Stimulated activated CD4-positive, alpha-beta T cell treated with anti-CD3 and anti-CD28 coated beads, TNF-alpha, amount 100 ng/mL, for 1 hour (primary cell): ENCODE results near the gene GSK3B.

Source experiments
- DNase-seq, 3 donors: peaks; one replicate each; pipeline ENCODE4 v3.0.0-alpha.2; 2020; ENCODE audit warnings: low read depth in 3 of 3, low spot score in 1 of 3

The GSK3B gene

GRCh38 chr3:119884161-119884557 is 210.1 kb downstream of the GSK3B start:
- no peak for DNase-seq

- no peak for DNase-seq
Observed at GRCh38 chr3:119883461-119884160, 210.6 kb downstream of the GSK3B start.

DNA sequence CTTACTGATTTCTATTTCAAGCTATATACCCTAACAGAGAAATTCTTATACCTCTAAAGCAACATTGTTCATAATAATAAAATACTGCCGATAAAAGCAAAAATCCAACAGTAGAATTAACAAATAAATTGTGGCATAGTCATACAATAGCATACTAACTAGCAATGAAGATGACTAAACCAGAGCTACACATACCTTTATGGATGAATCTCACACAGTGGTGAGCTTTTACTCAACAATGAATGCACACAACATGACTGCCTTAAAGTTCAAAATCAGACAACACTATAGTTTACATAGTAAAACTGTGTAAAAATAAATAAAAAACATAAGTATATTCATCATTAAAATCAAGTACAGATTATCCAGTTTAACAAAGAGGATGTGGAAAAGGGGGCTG is 213.3 kb downstream of the GSK3B start:
- no peak for DNase-seq

GRCh38 chr3:119873646-119874045 is 220.6 kb downstream of the GSK3B start:
- DNase-seq = no peak

GRCh38 chr3:119872773-119873172 is 221.5 kb downstream of the GSK3B start:
- no peak for DNase-seq

GRCh38 chr3:119871571-119871970 is 222.7 kb downstream of the GSK3B start:
- DNase-seq = no peak

DNA sequence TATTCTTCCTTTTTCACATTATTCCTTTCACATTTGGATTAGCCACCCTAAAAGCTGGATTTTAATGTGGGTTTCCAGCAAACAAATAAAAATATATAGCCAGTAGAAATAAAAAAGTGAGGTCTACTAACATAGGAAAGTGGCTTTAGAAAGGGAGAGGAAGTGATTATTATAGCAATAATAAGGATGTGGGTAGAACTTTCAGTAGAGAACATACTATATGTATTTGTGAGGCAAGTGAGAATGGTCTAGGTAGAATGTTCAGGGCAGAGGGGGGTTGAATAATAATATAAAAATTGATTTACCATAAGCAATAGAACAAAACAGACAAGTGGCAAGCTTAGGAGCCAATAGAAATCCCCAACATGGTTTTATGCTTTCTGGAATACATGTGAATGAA is 223.7 kb downstream of the GSK3B start:
- no peak for DNase-seq

DNA sequence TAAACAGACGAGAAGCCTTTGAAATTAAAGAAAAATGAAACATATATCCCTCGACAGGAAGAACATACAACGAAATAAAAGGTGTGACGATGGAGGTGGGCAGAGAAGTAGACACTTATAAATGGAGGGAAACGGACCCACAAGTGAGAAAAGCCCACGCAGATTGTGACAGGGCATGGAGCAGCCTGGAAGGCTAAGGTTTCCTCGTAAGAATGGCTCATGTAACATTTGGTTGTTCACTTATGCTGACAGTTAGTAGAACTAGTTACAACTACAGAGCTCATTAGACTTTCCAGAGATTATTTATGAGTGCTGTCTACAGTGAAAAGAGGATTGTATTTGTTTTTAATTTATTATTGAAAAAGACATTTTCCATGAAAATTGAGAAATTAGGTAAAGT is 229.8 kb downstream of the GSK3B start:
- DNase-seq = no peak

- no peak for DNase-seq
Observed at GRCh38 chr3:119862616-119863015, 231.6 kb downstream of the GSK3B start.

GRCh38 chr3:119861681-119862080 is 232.6 kb downstream of the GSK3B start:
- DNase-seq = no peak

GRCh38 chr3:119859728-119860127 is 234.5 kb downstream of the GSK3B start:
- no peak for DNase-seq

GRCh38 chr3:119858957-119859356 is 235.3 kb downstream of the GSK3B start:
- DNase-seq = no peak

- DNase-seq = no peak
Observed at GRCh38 chr3:119856695-119857094, 237.6 kb downstream of the GSK3B start.

DNA sequence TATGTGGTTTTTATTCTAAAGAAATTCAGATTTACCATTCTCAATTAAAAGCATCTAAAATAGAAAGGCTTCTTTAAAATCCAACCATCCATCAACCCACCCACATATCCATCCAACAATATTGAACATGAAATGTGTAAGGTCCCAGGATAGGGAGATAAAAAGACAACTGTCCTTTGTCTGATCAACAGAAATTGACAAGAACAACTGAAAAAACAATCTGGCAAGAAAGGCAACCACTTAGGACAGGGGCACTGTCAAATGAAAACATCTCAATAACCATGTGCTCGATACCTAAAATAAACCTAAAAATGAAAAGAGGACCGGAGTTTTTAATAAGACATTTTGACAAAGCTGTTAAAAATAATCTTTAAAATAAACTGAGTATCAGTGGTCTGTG is 245.1 kb downstream of the GSK3B start:
- DNase-seq = no peak

GRCh38 chr3:119841808-119842471 is 252.3 kb downstream of the GSK3B start:
- DNase-seq = no peak

- DNase-seq = no peak
Observed at GRCh38 chr3:119835556-119835955, 258.7 kb downstream of the GSK3B start.

GRCh38 chr3:119834754-119835370 is 259.4 kb downstream of the GSK3B start:
- no peak for DNase-seq

DNA sequence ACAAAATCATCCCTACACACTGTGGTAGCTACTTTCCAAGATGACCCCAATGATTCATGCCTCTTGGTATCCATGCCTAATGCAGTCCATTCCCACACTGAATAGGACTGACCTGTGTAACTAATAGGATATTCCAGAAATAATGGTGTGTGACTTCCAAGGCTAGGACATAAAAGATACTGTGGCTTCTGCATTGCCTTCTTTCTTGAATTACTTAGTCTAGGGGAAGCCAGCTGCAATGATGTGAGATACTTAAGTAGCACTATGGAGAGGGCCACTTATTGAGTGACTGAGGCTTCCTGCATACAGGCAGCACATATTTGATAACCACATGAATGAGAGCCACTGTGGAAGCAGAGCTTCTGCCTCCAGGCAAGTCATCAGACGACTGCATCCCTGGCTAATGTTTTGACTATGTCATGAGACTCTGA is 262.3 kb downstream of the GSK3B start:
- no peak for DNase-seq

- DNase-seq = no peak
Observed at GRCh38 chr3:119831022-119831421, 263.2 kb downstream of the GSK3B start.

DNA sequence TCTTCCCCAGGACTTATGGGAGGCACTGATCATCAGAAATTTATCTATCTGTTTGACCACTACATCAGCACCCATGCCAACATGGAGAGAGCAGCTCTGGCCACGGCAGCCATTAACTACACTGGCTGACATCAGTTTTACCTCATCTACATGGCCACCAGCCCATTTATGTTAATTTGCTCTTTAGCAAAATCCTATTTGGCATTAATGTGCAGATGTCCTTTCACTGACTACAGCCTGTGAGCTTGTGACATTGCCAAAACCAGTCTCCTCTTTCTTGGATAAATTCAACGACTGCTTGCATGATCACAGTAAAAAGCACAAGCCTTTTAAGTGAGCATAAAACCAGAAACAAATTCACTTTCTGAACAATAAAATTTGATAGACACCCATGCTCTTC is 264.8 kb downstream of the GSK3B start:
- no peak for DNase-seq

GRCh38 chr3:119826711-119827608 is 267.3 kb downstream of the GSK3B start:
- DNase-seq = no peak
